Sigmoid colon (tissue), 7 donors: ENCODE data around the gene TRIP12. TPM values are rescaled to one million over a fixed set of nuclear protein-coding genes. Genes with fewer than 3 reads are reported as not detected.

Source experiments
- DNase-seq: peaks from one replicate; pipeline ENCODE4 v3.0.0-alpha.2; 2019
- H3K27ac ChIP-seq, 4 donors: fragments of 200-600 bp; sonication (generic); one replicate each; pipeline ENCODE4 v1.5.1; 2016 to 2019; ENCODE audit warnings: mild to moderate bottlenecking in 1 of 4
- H3K27me3 ChIP-seq, 3 donors: fragments of 200-600 bp; sonication (generic); one replicate each; pipeline ENCODE4 v1.5.1; 2019; ENCODE audit warnings: mild to moderate bottlenecking in 1 of 3
- H3K36me3 ChIP-seq, 4 donors: fragments of 200-600 bp; sonication (generic); one replicate each; pipeline ENCODE4 v1.5.1; 2016 to 2019
- H3K4me1 ChIP-seq, 4 donors: fragments of 200-600 bp; sonication (generic); one replicate each; pipeline ENCODE4 v1.5.1; 2017 to 2019
- H3K4me3 ChIP-seq, 4 donors: fragments of 200-600 bp; sonication (generic); one replicate each; pipeline ENCODE4 v1.5.1; 2017 to 2019; ENCODE audit warnings: mild to moderate bottlenecking in 2 of 4, moderate library complexity in 1 of 4
- H3K9me3 ChIP-seq, 4 donors: fragments of 200-600 bp in 3 of 4; sonication (generic) in 3 of 4; one replicate each; pipeline versions ENCODE4 v1.5.1 to v1.6.1; 2013 to 2019
- EP300 ChIP-seq, 4 donors: sonication (generic); formaldehyde crosslinking; IDR thresholded peaks; one replicate each; pipeline ENCODE4 v1.6.1; 2017; ENCODE audit warnings: antibody characterized with exemption in 4 of 4
- POLR2A ChIP-seq, 2 donors: fragments of 450-650 bp; IDR thresholded peaks; one replicate each; pipeline ENCODE4 v1.6.1; 2016; ENCODE audit warnings: antibody characterized with exemption in 2 of 2, mild to moderate bottlenecking in 2 of 2, moderate library complexity in 2 of 2
- POLR2AphosphoS5 ChIP-seq, 4 donors: sonication (generic); formaldehyde crosslinking; IDR thresholded peaks; one replicate each; pipeline ENCODE4 v1.6.1; 2017; ENCODE audit warnings: antibody characterized with exemption in 4 of 4
- WGBS, 2 donors: extraction: QIAGEN DNeasy Blood & Tissue Kit; methylation state at CpG; one replicate each; pipeline ENCODE4 v1.1.7; 2013; 5-methylcytosine and 5-hydroxymethylcytosine counted together
- intact Hi-C: fragments of 100-400 bp; cut with DNase I; formaldehyde crosslinking; loops from one replicate; pipeline ENCODE4 v1.15.1; 2023
- polyA plus RNA-seq, 3 donors: library from polyadenylated mRNA; stranded (reverse); fragments of 200-250 nt; gene quantifications; one replicate each; pipeline ENCODE4 v1.2.3, GENCODE V29; 2013
- total RNA-seq, 4 donors: library from RNA; depleted of rRNA; stranded (reverse); fragments of >200 nt; gene quantifications; one replicate each; pipeline ENCODE4 v1.1.0, GENCODE V29; 2016
- TF ChIP-seq, protein P1 (sequence below), 4 experiments: fragments of 450-650 bp in 3 of 4; fragments of 200-600 bp in 1 of 4; IDR thresholded peaks; one replicate each; pipeline ENCODE4 v1.5.1; 2016 to 2019; ENCODE audit warnings: antibody characterized with exemption in 4 of 4, mild to moderate bottlenecking in 3 of 4, moderate library complexity in 2 of 4
- donor health status: healthy with polysubstance abuse.
- donor health status: Bipolar disorder and iron deficiency.
- donor health status: healthy.

Gene TRIP12
- total and polyA plus RNA-seq, 7 donors, result 20.4 to 168 (median 144) TPM

DNA sequence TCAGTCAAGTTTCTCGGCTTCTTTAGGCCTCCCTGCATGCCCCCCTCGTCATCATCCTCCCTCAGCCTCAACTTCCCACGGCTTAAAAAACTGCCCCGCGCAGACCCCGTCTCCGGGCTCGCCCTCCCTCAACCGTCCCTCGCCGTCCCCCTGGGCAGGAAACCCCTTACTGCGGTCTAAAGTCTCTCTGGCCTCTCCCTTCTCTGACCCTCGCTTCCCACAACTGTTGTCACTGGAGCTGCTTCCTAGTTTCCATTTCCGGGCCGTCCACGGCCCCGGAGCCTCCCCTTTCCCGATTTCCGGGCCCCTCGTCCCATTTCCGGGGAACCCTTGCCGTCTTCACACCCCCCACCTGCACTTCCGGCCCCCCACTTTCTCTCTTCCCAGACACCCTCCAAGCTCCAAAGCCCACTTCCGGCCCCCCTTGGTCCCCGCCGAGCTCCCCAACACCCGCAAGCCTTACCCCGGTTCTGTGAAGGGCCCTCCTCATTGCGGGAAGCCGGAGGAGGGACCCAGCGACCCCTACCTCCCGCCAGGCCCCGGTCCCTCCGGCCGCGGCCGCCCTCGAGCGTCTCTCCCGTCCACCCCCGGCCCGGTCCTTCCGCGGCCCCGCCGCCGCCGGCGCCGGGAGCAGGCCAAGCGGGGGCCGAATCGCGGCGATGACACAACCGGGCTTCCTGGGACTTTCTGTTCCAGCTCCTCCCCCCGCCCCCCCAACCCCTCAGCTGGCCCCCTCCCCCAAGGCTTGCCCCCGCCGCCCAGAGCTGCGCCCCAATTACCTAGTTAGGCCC, 513 bp downstream of the TRIP12 start:
- TF ChIP-seq POLR2AphosphoS5 (IDR thresholded peaks at IDR 0.05), result peak in 1 of 4 donors; percentile 7
- TF ChIP-seq, protein P1, sequence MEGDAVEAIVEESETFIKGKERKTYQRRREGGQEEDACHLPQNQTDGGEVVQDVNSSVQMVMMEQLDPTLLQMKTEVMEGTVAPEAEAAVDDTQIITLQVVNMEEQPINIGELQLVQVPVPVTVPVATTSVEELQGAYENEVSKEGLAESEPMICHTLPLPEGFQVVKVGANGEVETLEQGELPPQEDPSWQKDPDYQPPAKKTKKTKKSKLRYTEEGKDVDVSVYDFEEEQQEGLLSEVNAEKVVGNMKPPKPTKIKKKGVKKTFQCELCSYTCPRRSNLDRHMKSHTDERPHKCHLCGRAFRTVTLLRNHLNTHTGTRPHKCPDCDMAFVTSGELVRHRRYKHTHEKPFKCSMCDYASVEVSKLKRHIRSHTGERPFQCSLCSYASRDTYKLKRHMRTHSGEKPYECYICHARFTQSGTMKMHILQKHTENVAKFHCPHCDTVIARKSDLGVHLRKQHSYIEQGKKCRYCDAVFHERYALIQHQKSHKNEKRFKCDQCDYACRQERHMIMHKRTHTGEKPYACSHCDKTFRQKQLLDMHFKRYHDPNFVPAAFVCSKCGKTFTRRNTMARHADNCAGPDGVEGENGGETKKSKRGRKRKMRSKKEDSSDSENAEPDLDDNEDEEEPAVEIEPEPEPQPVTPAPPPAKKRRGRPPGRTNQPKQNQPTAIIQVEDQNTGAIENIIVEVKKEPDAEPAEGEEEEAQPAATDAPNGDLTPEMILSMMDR (IDR thresholded peaks at IDR 0.05), result no peak
- intact Hi-C loops, result loop anchor here (10.0 kb wide), 2 partner anchors 116 to 494 kb away; partner anchors contain the start of gene SP100
- WGBS, 2 donors, result 1% methylated on average over 60 of the region's 60 CpGs
- H3K9me3 ChIP-seq, result no peaks in the 10 kb centered on the region
- H3K4me3 ChIP-seq, result peak overlapping the region; percentile 85 to 95 (median 92)
- peaks cover 0 to 6% (median 0%) of the 10 kb centered on the region in 4 donors for H3K36me3 ChIP-seq
- H3K4me1 ChIP-seq, result peaks cover 0 to 37% (median 31%) of the 10 kb centered on the region in 4 donors
- no peaks in the 10 kb centered on the region for H3K27me3 ChIP-seq
- H3K27ac ChIP-seq, result peak overlapping the region; percentile 99 to 100 (median 100)
- DNase-seq, result peak; percentile 88

DNA sequence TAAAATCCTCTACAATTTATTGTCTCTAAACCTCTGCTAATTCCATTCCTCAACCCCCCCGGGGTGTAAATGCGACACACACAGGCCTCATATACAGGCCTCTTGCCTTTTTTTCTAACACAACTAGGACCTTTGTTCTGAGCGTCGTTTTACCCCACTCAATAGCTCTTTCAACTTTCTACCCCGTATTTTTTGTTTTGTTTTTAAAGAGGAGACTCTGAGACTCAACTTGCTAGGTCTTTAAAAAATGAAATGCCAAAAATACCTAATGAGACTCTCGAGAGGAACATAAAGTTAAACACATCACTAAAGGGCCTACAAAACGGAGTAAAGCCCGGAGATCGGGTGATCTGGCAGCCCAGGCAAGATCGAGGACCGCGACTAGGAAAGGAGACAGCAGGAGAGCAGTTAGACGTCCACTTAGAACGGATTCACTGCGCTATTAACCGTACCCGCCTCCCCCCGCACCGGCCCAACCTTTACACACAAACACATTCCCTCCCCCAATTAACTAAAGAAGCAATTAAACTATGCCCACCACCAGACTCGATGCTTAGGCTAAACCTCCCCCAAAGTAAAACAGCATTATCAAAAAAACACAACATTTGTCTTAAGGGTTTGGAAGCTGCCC, 1.7 kb downstream of the TRIP12 start:
- TF ChIP-seq, protein P1 (IDR thresholded peaks at IDR 0.05), result no peak
- 2 to 5% methylated on average over 20 of the region's 20 CpGs for WGBS, 2 donors
- intact Hi-C loops, result loop anchor here (10.0 kb wide), 2 partner anchors 115 to 495 kb away; partner anchors contain the start of gene SP100
- no peaks in the 10 kb centered on the region for H3K27me3 ChIP-seq
- DNase-seq, result no peak
- no peaks in the 10 kb centered on the region for H3K9me3 ChIP-seq
- H3K4me1 ChIP-seq, result peaks cover 0 to 42% (median 34%) of the 10 kb centered on the region in 4 donors
- H3K36me3 ChIP-seq, result peaks cover 0 to 6% (median 0%) of the 10 kb centered on the region in 4 donors
- H3K27ac ChIP-seq, result peak overlapping the region; percentile 99 to 100 (median 100)
- H3K4me3 ChIP-seq, result peak overlapping the region; percentile 85 to 95 (median 92)

DNA sequence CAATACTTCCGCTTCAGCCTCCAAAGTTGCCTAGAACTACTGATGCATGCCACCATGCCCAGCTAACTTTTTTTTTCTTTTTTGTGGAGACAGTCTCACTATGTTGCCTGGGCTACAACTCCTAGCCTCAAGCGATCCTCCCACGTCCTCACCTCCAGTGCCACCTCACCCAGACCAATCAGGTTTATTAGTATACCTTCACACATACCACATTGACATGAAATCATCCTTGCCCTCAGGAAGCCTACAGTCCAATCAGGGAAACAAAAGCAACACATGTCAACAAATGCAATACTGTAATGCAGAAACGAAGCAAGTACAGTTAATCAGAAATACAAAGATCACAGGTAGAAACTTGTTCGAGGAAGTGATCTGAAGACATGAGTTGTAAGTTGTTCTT, 4.0 kb downstream of the TRIP12 start:
- Histone ChIP-seq H3K36me3 (peaks cover 0 to 6% (median 0%) of the 10 kb centered on the region in 4 donors), H3K27me3 (no peaks in the 10 kb centered on the region), H3K4me3 (no peak overlapping the region), H3K9me3 (no peaks in the 10 kb centered on the region), H3K27ac (no peak overlapping the region), H3K4me1 (peaks cover 0 to 53% (median 34%) of the 10 kb centered on the region in 4 donors)
- intact Hi-C loops, result no loop called here
- TF ChIP-seq POLR2A (IDR thresholded peaks at IDR 0.05) (no peak), POLR2AphosphoS5 (IDR thresholded peaks at IDR 0.05) (no peak), EP300 (IDR thresholded peaks at IDR 0.05) (no peak)
- TF ChIP-seq, protein P1 (IDR thresholded peaks at IDR 0.05), result no peak
- no peak for DNase-seq
- 91 to 95% methylated on average over 5 of the region's 5 CpGs for WGBS, 2 donors

DNA sequence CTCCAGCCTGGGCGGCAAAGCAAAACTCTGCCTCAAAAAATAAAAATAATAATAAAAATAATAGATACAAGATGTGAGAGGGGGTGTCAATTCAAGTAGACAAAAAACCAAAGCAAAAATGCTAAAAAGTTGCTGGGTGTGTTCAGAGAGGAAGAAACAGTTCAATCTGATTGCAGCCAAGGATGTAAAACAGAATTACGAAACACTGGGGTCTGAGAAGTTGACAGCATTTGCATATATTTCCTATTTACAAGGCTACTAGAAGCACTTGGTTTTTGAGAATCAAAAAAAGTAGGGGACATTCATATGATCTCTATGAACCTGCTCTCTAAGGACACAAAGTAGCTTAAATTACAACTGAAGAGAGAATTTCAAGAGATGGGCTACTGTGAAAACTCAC, 7.6 kb downstream of the TRIP12 start:
- no peak overlapping the region for H3K4me3 ChIP-seq
- intact Hi-C loops, result no loop called here
- no peaks in the 10 kb centered on the region for H3K27me3 ChIP-seq
- TF ChIP-seq EP300 (IDR thresholded peaks at IDR 0.05) (no peak), POLR2AphosphoS5 (IDR thresholded peaks at IDR 0.05) (no peak), POLR2A (IDR thresholded peaks at IDR 0.05) (no peak)
- TF ChIP-seq, protein P1 (IDR thresholded peaks at IDR 0.05), result no peak
- no peak overlapping the region for H3K27ac ChIP-seq
- DNase-seq, result no peak
- H3K4me1 ChIP-seq, result peaks cover 0 to 72% (median 32%) of the 10 kb centered on the region in 4 donors
- H3K9me3 ChIP-seq, result no peaks in the 10 kb centered on the region
- WGBS, 2 donors, result 81 to 94% methylated on average over 2 of the region's 2 CpGs
- peaks cover 0 to 6% (median 0%) of the 10 kb centered on the region in 4 donors for H3K36me3 ChIP-seq
